GM23248 (cell line): Measurements from ENCODE around the gene SOX30. TPM values are rescaled to one million over a fixed set of nuclear protein-coding genes. Genes with fewer than 3 reads are reported as not detected.

Source experiments
- DNase-seq: peaks from one replicate; pipeline ENCODE4 v3.0.0-alpha.2; 2015
- H2AFZ ChIP-seq: fragments of 200-600 bp; sonication (generic); 2 replicates; pipeline ENCODE4 v1.6.1; 2016; ENCODE audit warnings: antibody characterized with exemption
- H3F3A ChIP-seq: fragments of 200-600 bp; sonication (generic); 2 replicates; pipeline ENCODE4 v1.6.1; 2016; ENCODE audit warnings: mild to moderate bottlenecking, antibody characterized with exemption, mixed run types; ENCODE audit not compliant: insufficient read depth
- H3K27ac ChIP-seq: fragments of 200-600 bp; sonication (generic); 2 replicates; pipeline ENCODE4 v1.5.1; 2016; ENCODE audit warnings: mild to moderate bottlenecking
- H3K27me3 ChIP-seq: fragments of 200-600 bp; sonication (generic); replicated peaks from 2 replicates; pipeline ENCODE4 v1.6.1; 2016; ENCODE audit warnings: mild to moderate bottlenecking; ENCODE audit not compliant: insufficient read depth
- H3K36me3 ChIP-seq: fragments of 200-600 bp; sonication (generic); 2 replicates; pipeline ENCODE4 v1.6.1; 2016; ENCODE audit warnings: low read depth, mild to moderate bottlenecking
- H3K4me1 ChIP-seq: fragments of 200-600 bp; sonication (generic); 2 replicates; pipeline ENCODE4 v1.6.1; 2016; ENCODE audit warnings: mild to moderate bottlenecking; ENCODE audit not compliant: insufficient read depth
- H3K4me2 ChIP-seq: fragments of 200-600 bp; sonication (generic); one replicate; pipeline ENCODE4 v1.6.1; 2016; ENCODE audit warnings: mild to moderate bottlenecking; ENCODE audit not compliant: unreplicated experiment
- H3K4me3 ChIP-seq: fragments of 200-600 bp; sonication (generic); 2 replicates; pipeline ENCODE4 v1.5.1; 2016; ENCODE audit warnings: mild to moderate bottlenecking
- H3K79me2 ChIP-seq: fragments of 200-600 bp; sonication (generic); 2 replicates; pipeline ENCODE4 v1.6.1; 2016; ENCODE audit warnings: mild to moderate bottlenecking; ENCODE audit not compliant: insufficient read depth
- H3K9ac ChIP-seq: fragments of 200-600 bp; sonication (generic); 2 replicates; pipeline ENCODE4 v1.6.1; 2016; ENCODE audit warnings: mild to moderate bottlenecking
- H3K9me2 ChIP-seq: fragments of 200-600 bp; sonication (generic); 2 replicates; pipeline ENCODE4 v1.6.1; 2016; ENCODE audit warnings: mixed run types, mild to moderate bottlenecking, moderate library complexity; ENCODE audit not compliant: insufficient read depth
- H3K9me3 ChIP-seq: fragments of 200-600 bp; sonication (generic); one replicate; pipeline ENCODE4 v1.6.1; 2017; ENCODE audit warnings: low read depth
- H4K20me1 ChIP-seq: fragments of 200-600 bp; sonication (generic); 2 replicates; pipeline ENCODE4 v1.6.0; 2016; ENCODE audit not compliant: insufficient read depth
- EZH2 ChIP-seq: fragments of 200-600 bp; sonication (generic); IDR thresholded peaks from 2 replicates; pipeline ENCODE4 v1.6.1; 2018; ENCODE audit warnings: antibody characterized with exemption, mild to moderate bottlenecking; ENCODE audit not compliant: insufficient read depth, poor library complexity, severe bottlenecking
- EZH2phosphoT487 ChIP-seq: fragments of 200-600 bp; sonication (generic); IDR thresholded peaks from 2 replicates; pipeline ENCODE4 v1.6.1; 2018; ENCODE audit warnings: antibody characterized with exemption, moderate library complexity, mild to moderate bottlenecking, low read depth; ENCODE audit not compliant: insufficient read depth
- WGBS, 2 experiments: methylation state at CpG; one replicate each; pipeline ENCODE4 v1.1.6; 2015 to 2017; ENCODE audit warnings: low lambda C conversion rate in 2 of 2, low coverage in 1 of 2; ENCODE audit errors: missing lambda C conversion rate in 2 of 2; 5-methylcytosine and 5-hydroxymethylcytosine counted together
- in situ Hi-C: fragments of 300-500 bp; cut with MboI; formaldehyde crosslinking; loops from 2 replicates; pipeline ENCODE4 v1.15.0; 2020
- polyA plus RNA-seq: library from polyadenylated mRNA; unstranded; fragments of >200 nt; fragmentation: Nextera tagmentation; extraction: Ambion mirVana; gene quantifications from 2 replicates; pipeline ENCODE4 v1.2.1, GENCODE V29; 2016
- total RNA-seq: library from RNA; depleted of rRNA; stranded (reverse); fragments of >200 nt; shearing (Covaris generic); gene quantifications from 2 replicates; pipeline ENCODE4 v1.2.3, GENCODE V29; 2014

SOX30 gene
- total and polyA plus RNA-seq, 2 experiments from 2014 or later, result 0.08 TPM; not detected in 1

GRCh38 chr5:157648275-157648990, 3.8 kb downstream of the SOX30 start:
- H3K9me2 ChIP-seq, result no peaks in the 10 kb centered on the region
- H3K4me1 ChIP-seq, result no peaks in the 10 kb centered on the region
- no peaks in the 10 kb centered on the region for H3F3A ChIP-seq
- H3K27me3 ChIP-seq, result no peaks in the 10 kb centered on the region
- in situ Hi-C loops, result no loop called here
- no peak overlapping the region for H3K4me3 ChIP-seq
- 62 to 65% methylated on average over 7 of the region's 7 CpGs for WGBS, 2 experiments
- no peak for TF ChIP-seq EZH2
- TF ChIP-seq EZH2phosphoT487, result no peak
- H3K4me2 ChIP-seq, result no peak overlapping the region
- no peaks in the 10 kb centered on the region for H3K79me2 ChIP-seq
- no peak overlapping the region for H3K27ac ChIP-seq
- no peaks in the 10 kb centered on the region for H3K9me3 ChIP-seq
- no peak overlapping the region for H3K9ac ChIP-seq
- H3K36me3 ChIP-seq, result no peaks in the 10 kb centered on the region
- no peak overlapping the region for H2AFZ ChIP-seq
- no peaks in the 10 kb centered on the region for H4K20me1 ChIP-seq
- no peak for DNase-seq

- H3K79me2 ChIP-seq, result no peaks in the 10 kb centered on the region
- in situ Hi-C loops, result no loop called here
Measured at GRCh38 chr5:157640406-157641066, 11.7 kb downstream of the SOX30 start.

GRCh38 chr5:157630341-157630740, 21.9 kb downstream of the SOX30 start:
- Histone ChIP-seq H3K9me2 (no peaks in the 10 kb centered on the region), H3K4me1 (no peaks in the 10 kb centered on the region), H3K27me3 (no peaks in the 10 kb centered on the region), H3K27ac (no peak overlapping the region), H3K9me3 (no peaks in the 10 kb centered on the region), H3F3A (no peaks in the 10 kb centered on the region), H3K79me2 (no peaks in the 10 kb centered on the region), H3K4me3 (no peak overlapping the region), H3K9ac (no peak overlapping the region), H3K36me3 (no peaks in the 10 kb centered on the region), H2AFZ (no peak overlapping the region), H3K4me2 (no peak overlapping the region), H4K20me1 (no peaks in the 10 kb centered on the region)
- DNase-seq, result no peak
- in situ Hi-C loops, result no loop called here
- 88 to 93% methylated on average over 2 of the region's 2 CpGs for WGBS, 2 experiments
- no peak for TF ChIP-seq EZH2phosphoT487
- no peak for TF ChIP-seq EZH2

More at GRCh38 chr5:157640406-157641066, 11.7 kb downstream of the SOX30 start:
- Histone ChIP-seq H3K36me3 (no peaks in the 10 kb centered on the region), H3F3A (no peaks in the 10 kb centered on the region), H4K20me1 (no peaks in the 10 kb centered on the region), H3K9ac (no peak overlapping the region), H3K9me3 (no peaks in the 10 kb centered on the region), H3K4me1 (no peaks in the 10 kb centered on the region), H3K27ac (no peak overlapping the region), H3K9me2 (no peaks in the 10 kb centered on the region), H3K27me3 (no peaks in the 10 kb centered on the region), H3K4me2 (no peak overlapping the region), H3K4me3 (no peak overlapping the region), H2AFZ (no peak overlapping the region)
- 76 to 81% methylated on average over 9 of the region's 9 CpGs for WGBS, 2 experiments
- DNase-seq, result no peak
- no peak for TF ChIP-seq EZH2
- TF ChIP-seq EZH2phosphoT487, result no peak

GRCh38 chr5:157626831-157627230, 25.4 kb downstream of the SOX30 start:
- in situ Hi-C loops, result no loop called here
- WGBS, 2 experiments, result 93 to 95% methylated on average over 6 of the region's 6 CpGs
- no peak overlapping the region for H3K4me2 ChIP-seq
- H3K4me1 ChIP-seq, result no peaks in the 10 kb centered on the region
- no peaks in the 10 kb centered on the region for H3K36me3 ChIP-seq
- H3F3A ChIP-seq, result no peaks in the 10 kb centered on the region
- H3K9me3 ChIP-seq, result no peaks in the 10 kb centered on the region
- no peak for DNase-seq
- no peak overlapping the region for H2AFZ ChIP-seq
- no peaks in the 10 kb centered on the region for H3K27me3 ChIP-seq
- no peak overlapping the region for H3K27ac ChIP-seq
- no peak overlapping the region for H3K9ac ChIP-seq
- TF ChIP-seq EZH2phosphoT487 (no peak), EZH2 (no peak)
- no peaks in the 10 kb centered on the region for H4K20me1 ChIP-seq
- H3K9me2 ChIP-seq, result no peaks in the 10 kb centered on the region
- H3K79me2 ChIP-seq, result no peaks in the 10 kb centered on the region
- H3K4me3 ChIP-seq, result no peak overlapping the region
